HFFc6 (cell line): ENCODE measurements around the gene C14orf132. TPM values are rescaled to one million over a fixed set of nuclear protein-coding genes. Genes with fewer than 3 reads are reported as not detected.
A peak's percentile ranks its signal among the peaks of the same experiment; 100 is the strongest.

Experiments used
- DNase-seq: peaks from one replicate; pipeline ENCODE4 v3.0.0-alpha.2; 2018
- H3K27ac Mint-ChIP-seq: 2 replicates; pipeline ENCODE4 v1.8.0; 2020; ENCODE audit warnings: mild to moderate bottlenecking, mixed read lengths
- H3K27me3 Mint-ChIP-seq: 2 replicates; pipeline ENCODE4 v1.8.0; 2021; ENCODE audit warnings: mild to moderate bottlenecking, moderate library complexity, mixed read lengths; ENCODE audit not compliant: insufficient read depth
- H3K36me3 Mint-ChIP-seq: 2 replicates; pipeline ENCODE4 v1.8.0; 2021; ENCODE audit warnings: low read depth, mixed read lengths
- H3K4me1 Mint-ChIP-seq: 2 replicates; pipeline ENCODE4 v1.8.0; 2020; ENCODE audit warnings: low read depth, mixed read lengths
- H3K4me3 Mint-ChIP-seq: 2 replicates; pipeline ENCODE4 v1.8.0; 2020; ENCODE audit warnings: mild to moderate bottlenecking, moderate library complexity, mixed read lengths
- H3K9me3 Mint-ChIP-seq: 2 replicates; pipeline ENCODE4 v1.8.0; 2020; ENCODE audit warnings: mild to moderate bottlenecking, mixed read lengths
- long read RNA-seq: library from polyadenylated mRNA; unstranded; transcript quantifications from one replicate; pipeline ENCODE4 v2.0.0, GENCODE V29; 2019
- total RNA-seq, 6 experiments: library from RNA; stranded (reverse); fragmentation: NEBNext Ultra II Directional; extraction: Animal tissue kit (Norgen Biotek cat#: 25700); gene quantifications; 2 replicates in 1 of 6; 3 replicates in 5 of 6; pipeline ENCODE4 v1.2.3, GENCODE V29; 2021
- TF ChIP-seq, protein P1 (sequence below): fragments of 200-600 bp; sonication (generic); IDR thresholded peaks from 2 replicates; pipeline ENCODE4 v1.5.0; 2021; ENCODE audit warnings: antibody characterized with exemption, mild to moderate bottlenecking

The C14orf132 gene
- 10 to 100 TPM; 21.5 to 33.1 (median 27.1) TPM for total RNA-seq
- long read RNA-seq, full-length matches to known transcripts: 8 of 26 reads
- long read RNA-seq, partial matches to known transcripts: 0 of 26 reads
- long read RNA-seq, other reads (novel, unspliced or antisense): 18 of 26 reads

DNA sequence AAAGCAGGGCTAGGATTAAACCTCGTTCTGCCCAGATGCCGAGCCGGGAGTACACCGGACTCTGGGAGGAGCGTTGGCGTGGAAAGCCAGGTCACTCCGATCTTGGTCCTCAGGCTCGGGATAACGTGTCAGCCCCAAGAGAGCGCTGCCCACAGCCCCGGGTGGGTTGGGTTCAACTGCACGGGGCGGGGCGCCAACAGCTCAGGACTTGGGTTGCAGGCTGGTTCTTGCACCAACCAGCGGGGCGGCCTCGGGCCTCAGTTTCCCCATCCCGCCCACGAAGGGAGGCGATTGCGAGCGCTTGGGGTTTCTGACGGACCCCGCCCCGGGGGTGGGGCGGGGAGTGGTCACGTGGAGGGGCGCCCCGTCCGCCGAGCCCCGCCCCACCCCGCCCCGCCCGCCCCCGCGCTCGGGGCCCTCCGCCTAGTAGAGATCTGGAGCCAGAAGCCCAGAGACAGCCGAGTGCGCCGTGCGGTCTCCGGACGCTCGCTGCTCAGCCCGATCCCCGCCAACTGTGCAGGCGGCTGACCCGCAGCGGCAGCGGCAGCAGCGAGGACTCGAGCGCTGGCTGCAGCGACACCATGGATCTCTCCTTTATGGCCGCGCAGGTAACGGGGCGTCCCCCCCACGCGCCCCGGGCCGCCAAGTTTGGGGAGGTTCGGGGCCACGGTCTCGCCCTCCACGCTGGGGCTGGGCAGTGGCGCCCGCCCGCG, at the start of gene C14orf132:
C14orf132 (plus strand) TSS at position 443 of the 713 bp plus-strand sequence; CDS start at position 582, 139 bp downstream.
- DNase-seq: peak; percentile 57
- Mint-ChIP-seq H3K27ac (peak within 1 kb of the TSS; percentile 84), H3K36me3 (peaks cover 5% of the 10 kb centered on the region), H3K4me3 (peak within 1 kb of the TSS; percentile 94), H3K27me3 (peaks cover 1% of the 10 kb centered on the region), H3K4me1 (peaks cover 43% of the 10 kb centered on the region), H3K9me3 (no peaks in the 10 kb centered on the region)
- TF ChIP-seq, protein P1, sequence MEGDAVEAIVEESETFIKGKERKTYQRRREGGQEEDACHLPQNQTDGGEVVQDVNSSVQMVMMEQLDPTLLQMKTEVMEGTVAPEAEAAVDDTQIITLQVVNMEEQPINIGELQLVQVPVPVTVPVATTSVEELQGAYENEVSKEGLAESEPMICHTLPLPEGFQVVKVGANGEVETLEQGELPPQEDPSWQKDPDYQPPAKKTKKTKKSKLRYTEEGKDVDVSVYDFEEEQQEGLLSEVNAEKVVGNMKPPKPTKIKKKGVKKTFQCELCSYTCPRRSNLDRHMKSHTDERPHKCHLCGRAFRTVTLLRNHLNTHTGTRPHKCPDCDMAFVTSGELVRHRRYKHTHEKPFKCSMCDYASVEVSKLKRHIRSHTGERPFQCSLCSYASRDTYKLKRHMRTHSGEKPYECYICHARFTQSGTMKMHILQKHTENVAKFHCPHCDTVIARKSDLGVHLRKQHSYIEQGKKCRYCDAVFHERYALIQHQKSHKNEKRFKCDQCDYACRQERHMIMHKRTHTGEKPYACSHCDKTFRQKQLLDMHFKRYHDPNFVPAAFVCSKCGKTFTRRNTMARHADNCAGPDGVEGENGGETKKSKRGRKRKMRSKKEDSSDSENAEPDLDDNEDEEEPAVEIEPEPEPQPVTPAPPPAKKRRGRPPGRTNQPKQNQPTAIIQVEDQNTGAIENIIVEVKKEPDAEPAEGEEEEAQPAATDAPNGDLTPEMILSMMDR: no peak

DNA sequence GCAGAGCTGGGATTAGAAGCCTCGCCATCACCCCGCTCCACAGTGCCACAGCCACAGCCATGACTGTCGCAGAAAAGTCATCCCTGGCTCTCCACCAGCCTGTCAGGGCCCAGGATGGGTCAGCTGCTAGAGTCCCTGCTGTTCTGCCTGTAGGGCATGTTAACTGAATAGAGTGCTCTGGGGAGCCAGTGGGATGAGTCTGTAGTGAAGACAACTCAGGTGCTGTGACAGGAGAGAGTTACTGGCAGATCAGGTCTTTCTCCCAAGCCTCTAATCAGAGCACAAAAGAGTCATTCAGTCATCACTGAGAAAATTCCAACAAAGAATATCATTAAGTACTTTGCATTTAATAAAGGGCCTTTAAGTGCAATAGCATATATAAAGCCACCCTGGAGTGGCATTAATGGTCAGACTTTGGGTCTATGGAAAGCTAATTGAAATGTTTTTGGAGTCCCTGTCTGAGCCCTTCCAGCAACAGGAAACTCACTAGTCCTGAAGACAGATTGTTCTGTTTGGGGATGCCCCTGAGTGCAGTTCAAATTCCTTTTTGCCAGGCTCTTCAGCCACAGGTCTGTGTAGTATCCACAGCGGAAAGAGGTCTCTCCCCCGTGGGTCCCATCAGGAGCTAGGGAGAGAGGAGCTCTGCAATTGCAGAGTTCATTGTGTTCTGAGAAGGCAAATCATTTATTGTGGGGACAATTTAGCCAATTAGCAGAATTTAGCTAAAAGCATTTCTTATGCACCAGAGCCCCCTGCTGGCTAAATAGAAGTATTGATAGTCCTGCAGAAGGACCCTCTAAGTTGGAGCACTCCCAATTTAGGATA, 45.2 kb upstream of the C14orf132 start:
- peak; percentile 45 for DNase-seq
- Mint-ChIP-seq H3K27me3 (peaks cover 13% of the 10 kb centered on the region; the same call in 1 of the 2 replicates), H3K27ac (no peak overlapping the region)

DNA sequence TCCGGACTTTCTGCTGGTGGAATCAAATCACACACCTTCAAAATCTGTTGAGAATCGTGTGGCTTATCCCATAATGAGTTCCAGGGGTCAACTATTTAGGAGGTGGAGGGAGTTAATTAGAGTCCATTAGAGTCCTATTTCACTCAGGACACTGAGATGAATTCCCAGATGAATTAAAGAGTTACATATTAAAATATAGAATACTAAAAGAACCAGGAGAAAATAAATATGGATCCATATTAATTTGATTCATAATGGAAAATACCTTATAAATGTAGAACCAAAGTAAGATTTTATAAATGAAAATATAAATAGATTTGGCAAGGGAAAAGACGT, 44.6 kb upstream of the C14orf132 start:
- Mint-ChIP-seq H3K9me3 (peaks cover 23% of the 10 kb centered on the region), H3K27me3 (peaks cover 15% of the 10 kb centered on the region), H3K36me3 (no peaks in the 10 kb centered on the region), H3K4me3 (no peak overlapping the region), H3K4me1 (no peaks in the 10 kb centered on the region), H3K27ac (no peak overlapping the region)
- DNase-seq: no peak
- TF ChIP-seq, protein P1: peak; percentile 62

More for the DNA sequence above, 45.2 kb upstream of the C14orf132 start:
- Mint-ChIP-seq H3K4me1 (no peaks in the 10 kb centered on the region), H3K9me3 (peaks cover 23% of the 10 kb centered on the region), H3K4me3 (no peak overlapping the region), H3K36me3 (no peaks in the 10 kb centered on the region)
- TF ChIP-seq, protein P1: peak; percentile 96

DNA sequence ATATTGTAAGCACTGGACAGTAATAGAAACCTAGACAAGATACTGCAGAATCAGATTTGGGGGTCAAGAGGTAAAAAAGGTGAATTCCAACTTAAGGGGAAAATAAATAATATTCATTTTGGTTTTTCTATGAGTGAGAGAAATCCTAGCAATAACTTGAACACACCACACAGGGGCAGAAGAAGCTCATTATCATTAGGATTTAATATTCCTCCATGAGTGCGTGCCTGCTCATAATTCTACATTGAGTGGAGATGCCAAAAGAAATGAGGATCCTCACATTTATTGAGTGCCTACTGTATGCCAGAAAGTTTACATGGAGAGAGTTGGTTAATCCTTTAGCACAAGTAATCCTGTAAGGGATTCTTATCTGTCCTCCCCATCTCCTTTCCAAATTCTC, 40.5 kb upstream of the C14orf132 start:
- H3K27me3 Mint-ChIP-seq: peaks cover 22% of the 10 kb centered on the region
- no peaks in the 10 kb centered on the region for H3K36me3 Mint-ChIP-seq
- H3K4me3 Mint-ChIP-seq: no peak overlapping the region
- H3K4me1 Mint-ChIP-seq: no peaks in the 10 kb centered on the region
- no peak overlapping the region for H3K27ac Mint-ChIP-seq
- TF ChIP-seq, protein P1: peak; percentile 76
- peak; percentile 53 for DNase-seq
- H3K9me3 Mint-ChIP-seq: peaks cover 5% of the 10 kb centered on the region; the same call in 1 of the 2 replicates

DNA sequence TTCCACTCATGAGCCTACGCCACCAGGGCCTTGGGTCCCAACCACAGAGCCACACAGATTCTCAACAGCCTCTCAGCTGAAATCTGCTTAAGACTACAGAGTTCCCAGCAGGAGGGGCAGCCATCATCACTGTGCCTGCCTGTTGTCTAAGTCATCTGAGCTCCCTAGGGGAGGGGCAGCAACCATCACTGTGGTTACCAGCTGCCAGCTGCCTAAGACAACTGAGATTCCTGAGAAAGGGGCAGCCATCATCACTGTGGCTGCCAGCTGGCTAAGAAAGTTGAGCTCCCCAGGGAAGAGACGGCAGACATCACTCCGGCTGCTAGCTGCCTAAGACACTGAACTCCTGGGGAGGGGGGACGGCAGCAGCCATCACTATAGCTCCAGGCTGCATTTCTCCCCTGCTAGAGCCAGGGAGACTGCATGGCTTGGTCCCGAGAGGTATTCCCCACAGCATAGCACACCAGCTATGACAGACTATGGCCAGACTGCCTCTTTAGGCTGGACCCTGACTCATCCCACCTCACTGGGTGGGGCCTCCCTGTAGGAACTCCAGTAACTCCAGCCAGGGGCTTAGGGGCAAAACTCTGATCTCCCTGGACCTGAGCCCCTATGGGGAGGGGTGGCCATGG, 37.2 kb upstream of the C14orf132 start:
- peaks cover 16% of the 10 kb centered on the region; the same call in 1 of the 2 replicates for H3K9me3 Mint-ChIP-seq
- H3K36me3 Mint-ChIP-seq: no peaks in the 10 kb centered on the region
- peaks cover 31% of the 10 kb centered on the region for H3K27me3 Mint-ChIP-seq

More for the DNA sequence above, 37.2 kb upstream of the C14orf132 start:
- Mint-ChIP-seq H3K27ac (no peak overlapping the region), H3K4me1 (no peaks in the 10 kb centered on the region), H3K4me3 (no peak overlapping the region)
- TF ChIP-seq, protein P1: no peak
- DNase-seq: no peak
